PC-3 (cell line): ENCODE measurements around the gene FOXP1.

ENCODE experiments used
- EZH2 ChIP-seq: fragments of 300-600 bp; sonication (generic); IDR thresholded peaks from one replicate; pipeline ENCODE4 v1.6.1; 2017; ENCODE audit warnings: antibody characterized with exemption, mild to moderate bottlenecking, low read length; ENCODE audit not compliant: unreplicated experiment
- EZH2phosphoT487 ChIP-seq: fragments of 300-600 bp; sonication (generic); IDR thresholded peaks from 2 replicates; pipeline ENCODE4 v1.6.1; 2018; ENCODE audit warnings: mild to moderate bottlenecking, antibody characterized with exemption, low read length, borderline replicate concordance
- TF ChIP-seq, protein P1 (sequence below): fragments of 300-600 bp; sonication (generic); conservative IDR thresholded peaks from 2 replicates; pipeline ENCODE4 v1.5.1; 2017; ENCODE audit warnings: antibody characterized with exemption, low read depth, mild to moderate bottlenecking, low read length

DNA sequence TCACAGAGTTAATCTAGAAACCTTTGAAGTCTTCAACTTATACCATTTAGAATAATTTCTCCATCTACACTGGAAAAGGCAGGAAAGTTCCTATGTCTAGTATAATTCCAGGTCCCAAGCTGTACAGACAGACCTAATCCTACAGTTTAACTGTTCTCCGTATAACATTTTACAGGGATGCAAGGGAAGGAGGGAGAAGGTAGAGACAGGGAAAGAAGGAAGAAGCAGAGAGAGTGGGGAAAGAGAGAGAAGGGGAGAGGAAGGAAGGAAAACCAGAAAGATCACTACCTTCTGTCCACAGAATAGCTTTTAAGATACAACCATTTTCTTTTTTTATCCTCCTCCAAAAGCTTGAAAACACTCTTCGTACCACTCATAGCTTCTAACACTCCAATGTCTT is 185.8 kb downstream of the FOXP1 start:
- TF ChIP-seq, protein P1, sequence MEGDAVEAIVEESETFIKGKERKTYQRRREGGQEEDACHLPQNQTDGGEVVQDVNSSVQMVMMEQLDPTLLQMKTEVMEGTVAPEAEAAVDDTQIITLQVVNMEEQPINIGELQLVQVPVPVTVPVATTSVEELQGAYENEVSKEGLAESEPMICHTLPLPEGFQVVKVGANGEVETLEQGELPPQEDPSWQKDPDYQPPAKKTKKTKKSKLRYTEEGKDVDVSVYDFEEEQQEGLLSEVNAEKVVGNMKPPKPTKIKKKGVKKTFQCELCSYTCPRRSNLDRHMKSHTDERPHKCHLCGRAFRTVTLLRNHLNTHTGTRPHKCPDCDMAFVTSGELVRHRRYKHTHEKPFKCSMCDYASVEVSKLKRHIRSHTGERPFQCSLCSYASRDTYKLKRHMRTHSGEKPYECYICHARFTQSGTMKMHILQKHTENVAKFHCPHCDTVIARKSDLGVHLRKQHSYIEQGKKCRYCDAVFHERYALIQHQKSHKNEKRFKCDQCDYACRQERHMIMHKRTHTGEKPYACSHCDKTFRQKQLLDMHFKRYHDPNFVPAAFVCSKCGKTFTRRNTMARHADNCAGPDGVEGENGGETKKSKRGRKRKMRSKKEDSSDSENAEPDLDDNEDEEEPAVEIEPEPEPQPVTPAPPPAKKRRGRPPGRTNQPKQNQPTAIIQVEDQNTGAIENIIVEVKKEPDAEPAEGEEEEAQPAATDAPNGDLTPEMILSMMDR = no peak
- no peak for TF ChIP-seq EZH2phosphoT487
- TF ChIP-seq EZH2 = no peak
